Urinary bladder (tissue), 4 donors: ENCODE data around the gene EPB41L4A. TPM values are rescaled to one million over a fixed set of nuclear protein-coding genes. Genes with fewer than 3 reads are reported as not detected.
"Not testable (repeated sequence)": the region's sequence is repeated elsewhere in the genome, so short reads cannot be mapped to it uniquely, and the experiment has no call there.

Experiments
- DNase-seq: peaks from one replicate; pipeline ENCODE4 v3.0.0-alpha.2; 2015; ENCODE audit errors: extremely low spot score
- H3K27ac ChIP-seq: one replicate; pipeline ENCODE4 v1.5.1; 2013; ENCODE audit warnings: low read depth, mild to moderate bottlenecking, moderate library complexity
- H3K36me3 ChIP-seq: one replicate; pipeline ENCODE4 v1.6.1; 2013; ENCODE audit warnings: mild to moderate bottlenecking, moderate library complexity; ENCODE audit not compliant: insufficient read depth
- H3K4me1 ChIP-seq: one replicate; pipeline ENCODE4 v1.6.1; 2013; ENCODE audit warnings: mild to moderate bottlenecking, moderate library complexity; ENCODE audit not compliant: insufficient read depth
- H3K4me3 ChIP-seq: one replicate; pipeline ENCODE4 v1.5.1; 2013; ENCODE audit warnings: low read depth, low read length
- WGBS: extraction: QIAGEN DNeasy Blood & Tissue Kit; methylation state at CpG from one replicate; pipeline ENCODE4 v1.1.7; 2013; 5-methylcytosine and 5-hydroxymethylcytosine counted together
- polyA plus RNA-seq: library from polyadenylated mRNA; stranded (reverse); fragments of 200-250 nt; gene quantifications from one replicate; pipeline ENCODE4 v1.2.3, GENCODE V29; 2013
- total RNA-seq: library from RNA; depleted of rRNA; stranded (reverse); fragments of >200 nt; gene quantifications from one replicate; pipeline ENCODE4 v1.2.3, GENCODE V29; 2014
- donor health status: healthy with polysubstance abuse.
- donor health status: healthy.

Gene EPB41L4A
- total and polyA plus RNA-seq, 2 donors: 5.0 to 49.4 TPM

DNA sequence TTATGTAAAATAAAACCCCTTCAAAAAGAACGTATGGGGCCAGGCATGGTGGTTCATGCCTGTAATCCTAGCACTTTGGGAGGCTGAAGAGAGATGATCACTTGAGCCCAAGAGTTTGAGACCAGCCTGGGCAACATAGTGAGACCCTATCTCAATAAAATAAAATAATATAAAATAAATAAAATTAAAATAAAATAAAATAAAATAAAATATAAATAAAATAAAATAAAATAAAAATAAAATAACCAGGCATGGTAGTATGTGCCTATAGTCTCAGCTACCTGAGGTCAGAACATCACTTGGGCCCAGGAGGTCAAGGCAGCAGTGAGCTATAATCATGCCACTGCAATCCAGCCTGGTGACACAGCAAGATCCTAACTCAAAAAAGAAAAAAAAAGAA is 185.1 kb downstream of the EPB41L4A start:
- no peak for DNase-seq
- WGBS: 91% methylated on average over 1 of the region's 1 CpG

DNA sequence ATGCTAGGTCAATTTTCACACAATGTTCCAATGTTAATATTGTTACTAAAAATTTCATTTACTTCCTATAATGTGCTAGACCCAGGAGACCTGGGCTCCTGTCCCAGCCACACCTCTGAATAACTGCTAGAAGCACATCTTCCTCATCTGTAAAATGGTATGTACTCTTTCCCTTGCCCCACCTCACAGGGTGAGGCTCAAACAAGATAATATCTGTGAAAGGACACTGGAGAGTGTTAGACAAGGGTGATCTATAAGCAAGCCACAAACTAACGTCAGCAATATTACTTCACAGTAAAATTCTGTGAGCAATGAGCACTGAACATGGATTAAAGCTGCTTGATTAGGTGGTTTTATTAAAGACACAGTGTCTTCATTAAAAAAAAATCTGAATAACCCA is 186.4 kb downstream of the EPB41L4A start:
- WGBS: 76% methylated on average over 1 of the region's 1 CpG
- Histone ChIP-seq H3K4me1 (no peaks in the 10 kb centered on the region), H3K4me3 (no peak overlapping the region), H3K27ac (no peak overlapping the region), H3K36me3 (no peaks in the 10 kb centered on the region)
- DNase-seq: no peak

More for the DNA sequence above, 185.1 kb downstream of the EPB41L4A start:
- H3K27ac ChIP-seq: no peak overlapping the region
- no peak overlapping the region for H3K4me3 ChIP-seq
- no peaks in the 10 kb centered on the region for H3K4me1 ChIP-seq
- H3K36me3 ChIP-seq: no peaks in the 10 kb centered on the region

DNA sequence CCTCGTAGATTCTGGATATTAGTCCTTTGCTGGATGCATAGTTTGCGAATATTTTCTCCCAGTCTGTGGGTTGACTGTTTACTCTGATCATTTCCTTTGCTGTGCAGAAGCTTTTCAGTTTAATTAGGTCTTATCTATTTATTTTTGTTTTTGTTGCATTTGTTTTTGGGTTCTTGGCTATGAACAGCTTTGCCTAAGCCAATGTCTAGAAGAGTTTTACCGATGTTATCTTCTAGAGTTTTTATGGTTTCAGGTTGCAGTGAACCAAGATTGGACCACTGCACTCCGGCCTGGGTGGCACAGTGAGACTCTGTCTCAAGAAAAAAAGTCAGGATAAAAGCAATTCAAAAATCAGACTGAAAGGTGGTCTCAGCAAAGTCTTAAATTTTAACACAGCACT is 188.5 kb downstream of the EPB41L4A start:
- Histone ChIP-seq H3K36me3 (no peaks in the 10 kb centered on the region), H3K4me1 (no peaks in the 10 kb centered on the region), H3K4me3 (no peak overlapping the region), H3K27ac (no peak overlapping the region)
- WGBS: 63% methylated on average over 4 of the region's 4 CpGs
- no peak for DNase-seq

DNA sequence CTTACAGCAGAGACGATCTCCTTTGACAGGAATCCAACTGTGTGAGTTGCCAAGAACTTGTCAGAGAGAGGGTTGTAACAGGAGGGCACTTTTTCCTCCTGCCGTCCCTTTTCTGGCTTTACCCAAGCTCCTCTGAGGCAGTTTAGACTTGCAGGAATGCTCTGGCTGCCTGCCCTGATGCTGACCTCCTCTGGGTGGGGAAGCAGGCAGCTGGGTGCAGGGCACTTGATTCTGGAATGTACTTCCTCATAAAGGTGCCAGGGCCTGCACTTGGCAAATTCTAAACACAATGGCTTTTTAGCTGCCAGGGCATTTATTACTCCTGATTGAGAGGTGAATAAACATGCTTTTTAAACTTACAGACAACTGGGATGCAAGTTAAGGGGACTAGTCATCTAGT is 190.4 kb downstream of the EPB41L4A start:
- H3K4me3 ChIP-seq: no peak overlapping the region
- H3K36me3 ChIP-seq: no peaks in the 10 kb centered on the region
- DNase-seq: peak; percentile 55
- whole genome bisulfite sequencing: 5% methylated on average over 2 of the region's 2 CpGs
- H3K4me1 ChIP-seq: no peaks in the 10 kb centered on the region
- no peak overlapping the region for H3K27ac ChIP-seq

DNA sequence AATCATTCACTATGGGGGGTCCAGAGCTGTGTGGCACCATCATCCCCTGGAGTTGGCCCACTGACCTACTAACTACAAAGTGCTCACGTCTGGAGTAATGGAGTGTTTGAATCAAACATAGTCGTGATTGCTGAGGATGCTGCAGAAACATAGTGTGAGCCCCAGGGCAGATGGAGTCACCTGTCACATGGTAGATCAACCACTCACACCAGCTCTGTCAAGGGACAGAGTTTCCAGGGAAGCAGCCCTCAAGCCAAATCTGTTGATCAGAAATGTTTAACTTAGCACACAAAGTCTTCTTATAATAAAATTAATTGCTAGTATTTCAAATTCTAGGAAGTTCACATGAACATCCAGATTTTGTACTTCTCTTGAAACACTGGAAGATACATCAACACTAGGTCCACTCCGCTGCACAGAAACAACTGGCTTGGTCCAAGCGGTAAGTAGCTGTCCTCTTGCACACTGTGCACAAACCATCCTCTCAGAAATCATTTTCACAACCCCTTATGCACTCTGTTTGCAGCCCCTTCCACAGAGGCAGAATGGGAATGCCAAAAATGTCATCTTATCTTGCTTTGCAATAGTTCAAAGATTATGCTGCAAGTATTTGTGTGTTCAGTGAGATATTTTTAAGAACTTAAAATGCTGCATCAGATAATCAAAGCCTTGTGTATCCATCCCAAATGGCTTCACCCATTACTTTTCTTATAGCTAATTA is 191.0 kb downstream of the EPB41L4A start:
- WGBS: 51% methylated on average over 4 of the region's 4 CpGs
- H3K4me3 ChIP-seq: no peak overlapping the region
- H3K36me3 ChIP-seq: no peaks in the 10 kb centered on the region
- H3K4me1 ChIP-seq: no peaks in the 10 kb centered on the region
- no peak for DNase-seq
- H3K27ac ChIP-seq: no peak overlapping the region

DNA sequence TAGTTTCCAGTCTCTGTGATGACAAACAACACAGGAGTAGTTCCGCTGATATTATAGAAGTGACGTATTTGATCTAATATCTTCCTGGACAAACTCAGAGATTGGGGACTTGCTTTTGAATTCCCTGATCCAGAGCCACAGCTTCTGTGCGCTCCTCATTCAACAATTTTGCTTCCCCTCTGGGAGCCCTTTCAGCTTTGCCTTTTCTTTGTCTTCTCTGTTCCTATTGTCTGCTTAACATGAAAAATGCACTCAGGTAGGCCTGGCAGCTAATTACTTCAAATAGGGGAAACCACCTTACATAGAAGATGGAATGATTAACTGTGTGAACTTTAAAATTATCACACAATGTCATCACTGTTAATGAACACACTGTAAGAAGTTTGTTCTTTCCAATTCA is 192.9 kb downstream of the EPB41L4A start:
- Histone ChIP-seq H3K4me1 (no peaks in the 10 kb centered on the region), H3K4me3 (no peak overlapping the region), H3K27ac (no peak overlapping the region), H3K36me3 (no peaks in the 10 kb centered on the region)
- WGBS: 97% methylated on average over 3 of the region's 3 CpGs
- no peak for DNase-seq

DNA sequence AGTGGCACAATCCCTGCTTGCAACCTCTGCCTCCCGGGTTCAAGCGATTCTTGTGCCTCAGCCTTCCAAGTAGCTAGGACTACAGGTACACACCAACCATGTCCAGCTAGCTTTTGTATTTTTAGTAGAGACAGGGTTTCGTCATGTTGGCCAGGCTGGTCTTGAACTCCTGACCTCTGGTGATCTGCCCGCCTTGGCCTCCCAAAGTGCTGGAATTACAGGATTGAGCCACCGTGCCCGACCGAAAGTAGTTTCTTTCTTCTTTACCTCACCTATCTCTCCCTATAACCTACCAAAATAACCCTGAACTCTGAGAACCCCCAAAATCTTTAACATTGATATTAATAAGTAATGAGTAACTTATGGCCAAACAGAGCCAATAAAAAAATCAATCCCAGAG is 196.1 kb downstream of the EPB41L4A start:
- WGBS: 97% methylated on average over 7 of the region's 7 CpGs
- H3K36me3 ChIP-seq, H3K27ac ChIP-seq, DNase-seq, H3K4me3 ChIP-seq, H3K4me1 ChIP-seq: not testable (repeated sequence)

DNA sequence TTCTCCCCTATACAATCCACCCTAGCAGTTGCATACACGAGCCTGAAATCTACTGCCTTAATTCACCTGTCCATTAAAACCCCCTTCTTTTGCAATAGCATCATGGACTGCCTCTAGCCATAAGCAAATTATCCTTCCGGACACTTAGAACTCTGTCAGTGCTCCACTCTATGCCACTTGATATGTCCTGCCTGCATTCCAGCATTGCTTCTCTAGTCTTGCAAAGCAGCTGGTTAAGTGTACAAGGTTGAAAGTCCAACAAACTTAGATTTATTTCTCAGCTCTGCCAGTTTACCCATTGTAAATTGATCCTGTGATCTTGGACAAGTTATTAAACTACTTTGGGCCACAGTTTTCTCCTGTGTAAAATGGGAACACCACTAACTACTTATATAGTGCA is 197.9 kb downstream of the EPB41L4A start:
- Histone ChIP-seq H3K4me3 (no peak overlapping the region), H3K36me3 (no peaks in the 10 kb centered on the region), H3K27ac (no peak overlapping the region), H3K4me1 (no peaks in the 10 kb centered on the region)
- 66% methylated on average over 2 of the region's 2 CpGs for WGBS
- no peak for DNase-seq

DNA sequence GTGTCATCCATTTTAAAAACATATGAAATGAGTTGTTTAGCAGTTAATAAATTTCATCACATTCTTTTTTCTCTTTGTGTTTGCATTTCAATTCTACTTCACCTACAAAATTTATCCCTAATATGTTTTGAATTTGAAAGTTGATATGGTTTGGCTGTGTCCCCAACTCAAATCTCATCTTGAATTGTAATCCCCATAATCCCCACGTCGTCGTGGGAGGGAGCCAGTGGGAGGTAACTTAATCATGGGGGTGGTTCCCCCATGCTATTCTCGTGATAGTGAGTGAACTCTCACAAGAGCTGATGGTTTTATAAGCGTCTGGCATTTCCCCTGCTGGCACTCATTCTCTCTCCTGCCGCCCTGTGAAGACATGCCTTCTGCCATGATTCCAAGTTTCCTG is 200.1 kb downstream of the EPB41L4A start:
- DNase-seq: no peak
- 32% methylated on average over 6 of the region's 6 CpGs for WGBS
- Histone ChIP-seq H3K36me3 (no peaks in the 10 kb centered on the region), H3K4me1 (no peaks in the 10 kb centered on the region), H3K27ac (no peak overlapping the region), H3K4me3 (no peak overlapping the region)

DNA sequence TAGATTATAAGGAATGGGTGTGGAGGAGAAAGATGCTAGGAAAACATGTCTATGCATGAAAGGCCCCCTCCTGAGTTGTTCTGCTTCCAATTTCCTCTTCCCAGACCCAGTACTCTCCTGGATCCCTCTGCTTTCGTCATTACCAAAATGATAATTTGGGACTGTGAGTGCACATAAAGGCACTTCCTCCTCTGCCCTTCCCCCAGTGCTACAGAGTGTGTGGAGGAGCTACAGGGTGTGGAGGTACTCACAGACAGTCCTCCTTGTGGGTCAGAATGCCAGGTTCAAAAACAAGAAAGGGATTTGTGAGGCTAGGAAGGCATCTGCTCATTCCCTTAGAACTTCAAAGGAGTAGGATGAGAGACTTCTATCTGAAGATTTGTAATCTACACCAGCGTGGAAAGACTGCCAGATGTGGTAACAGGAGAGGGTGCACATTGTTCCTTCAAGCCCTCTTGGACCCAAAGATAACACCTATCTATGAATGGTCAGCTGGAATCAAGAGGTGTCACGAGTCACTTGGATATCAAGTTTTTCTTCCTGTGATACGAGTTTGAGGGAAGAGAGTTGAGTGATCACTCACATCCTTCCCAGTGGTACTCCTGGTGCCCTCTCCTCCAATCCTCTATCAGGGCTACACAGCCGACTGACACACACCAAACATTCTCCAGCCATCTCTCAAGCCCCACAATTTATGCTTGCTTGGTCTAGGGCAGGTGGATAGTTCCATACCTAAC is 201.1 kb downstream of the EPB41L4A start:
- Histone ChIP-seq H3K4me3 (no peak overlapping the region), H3K27ac (no peak overlapping the region), H3K4me1 (no peaks in the 10 kb centered on the region), H3K36me3 (no peaks in the 10 kb centered on the region)
- DNase-seq: no peak
- 80% methylated on average over 5 of the region's 5 CpGs for WGBS

DNA sequence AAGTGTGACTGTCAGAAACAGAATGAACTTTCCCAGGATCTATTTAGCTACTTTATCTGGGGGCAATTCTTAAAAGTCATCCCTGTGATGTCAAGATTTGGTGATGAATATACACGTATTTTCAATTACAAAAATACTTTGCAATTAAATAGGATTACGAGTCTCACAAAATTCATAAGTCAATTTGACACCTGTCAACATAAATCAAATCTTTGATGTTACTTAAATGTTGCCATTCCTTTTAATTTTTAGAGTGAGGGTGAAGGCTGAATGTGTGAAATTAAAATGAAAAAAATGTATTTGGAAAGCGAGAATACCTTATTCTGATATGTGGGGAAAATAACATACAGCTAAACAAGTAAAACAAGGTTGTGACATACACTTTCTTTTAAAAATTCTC is 202.9 kb downstream of the EPB41L4A start:
- Histone ChIP-seq H3K4me3 (no peak overlapping the region), H3K4me1 (no peaks in the 10 kb centered on the region), H3K27ac (no peak overlapping the region), H3K36me3 (no peaks in the 10 kb centered on the region)
- WGBS: 90% methylated on average over 3 of the region's 3 CpGs
- DNase-seq: no peak

DNA sequence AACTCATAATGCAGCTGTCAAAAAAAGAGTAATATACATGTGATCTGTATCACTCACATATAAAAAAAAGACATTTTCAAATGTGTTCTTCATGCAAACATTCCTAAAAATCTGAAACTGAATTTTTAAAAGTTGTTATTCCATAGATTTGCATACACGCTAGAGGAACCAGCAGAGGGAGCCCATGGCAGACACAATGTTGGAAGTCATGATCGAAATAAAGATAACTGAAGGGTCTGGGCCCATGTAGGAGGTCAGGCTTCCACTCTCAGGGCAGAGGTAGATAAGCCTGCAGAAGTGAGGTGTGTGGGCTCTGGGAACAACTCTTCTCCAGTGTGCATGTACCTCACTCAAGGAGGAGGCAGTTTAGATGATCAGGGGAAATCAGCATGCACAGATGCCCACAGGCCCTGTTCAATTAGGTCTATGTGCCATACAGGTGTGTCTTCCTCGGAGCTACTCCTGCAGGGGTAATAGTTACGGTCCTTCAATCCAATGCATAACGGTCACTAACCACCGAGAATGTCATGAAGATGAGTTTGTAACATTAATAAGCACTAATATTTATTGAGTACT is 208.6 kb downstream of the EPB41L4A start:
- no peak overlapping the region for H3K27ac ChIP-seq
- no peaks in the 10 kb centered on the region for H3K4me1 ChIP-seq
- no peak overlapping the region for H3K4me3 ChIP-seq
- H3K36me3 ChIP-seq: no peaks in the 10 kb centered on the region
- no peak for DNase-seq
- WGBS: 68% methylated on average over 6 of the region's 6 CpGs

DNA sequence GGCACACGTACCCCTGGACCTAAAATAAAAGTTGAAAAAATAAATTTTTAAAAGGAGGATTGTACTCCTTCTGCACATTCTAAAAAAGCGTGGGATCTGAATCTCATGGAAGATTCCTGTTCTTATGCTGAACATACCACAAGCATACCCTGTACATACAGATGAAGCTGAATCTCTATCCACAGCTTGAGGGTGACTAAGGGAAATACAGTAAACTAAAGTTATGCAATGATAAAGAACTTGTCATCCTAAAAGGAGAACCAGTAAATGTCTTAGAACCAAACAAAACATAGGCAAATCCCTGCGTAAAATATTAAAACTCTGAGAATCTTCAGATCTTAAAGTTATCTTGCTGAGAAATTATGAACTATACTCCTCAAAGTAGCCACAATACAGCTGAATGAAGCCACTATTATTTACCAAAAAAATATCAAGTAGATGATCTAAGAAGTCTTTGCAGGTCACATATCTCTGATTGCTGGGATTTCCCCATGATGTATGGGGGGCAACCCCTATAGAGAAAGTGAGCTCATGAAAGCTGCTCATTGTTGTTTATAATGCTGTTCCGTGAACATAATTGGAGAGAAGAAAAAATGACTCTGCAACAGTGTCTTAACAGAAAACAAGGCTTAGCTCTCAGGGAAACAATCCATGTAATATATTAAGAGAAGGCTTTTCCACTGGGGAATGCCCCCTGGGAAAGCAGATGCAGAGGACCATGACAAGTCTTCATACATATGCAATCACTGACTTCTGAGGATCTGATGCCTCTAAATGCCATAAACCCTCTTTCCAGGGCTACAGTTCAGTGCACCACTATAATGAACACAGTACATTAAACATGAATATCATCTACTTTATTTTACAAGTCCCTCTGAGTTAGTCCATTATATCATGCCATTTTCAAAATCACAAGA is 210.1 kb downstream of the EPB41L4A start:
- DNase-seq: no peak
- Histone ChIP-seq H3K36me3 (no peaks in the 10 kb centered on the region), H3K4me3 (no peak overlapping the region), H3K27ac (no peak overlapping the region), H3K4me1 (no peaks in the 10 kb centered on the region)
- WGBS: 85% methylated on average over 4 of the region's 4 CpGs
